Endothelial cell of hepatic sinusoid (primary cell): ENCODE measurements around the gene NOC4L.
"Not testable (repeated sequence)": the region's sequence is repeated elsewhere in the genome, so short reads cannot be mapped to it uniquely, and the experiment has no call there.

Source experiments
- in situ Hi-C: cut with HindIII; loops from 2 replicates; pipeline ENCODE4 v1.10.0; 2017; ENCODE audit warnings: low sequenced_read_pairs

Gene NOC4L

GRCh38 chr12:132194056-132194455 is 49.8 kb downstream of the NOC4L start:
- in situ Hi-C loops: loop anchor here (5.0 kb wide), 1 partner anchor 88 kb away; no protein-coding TSS in a partner anchor

- in situ Hi-C loops: loop anchor here (5.0 kb wide), 1 partner anchor 88 kb away; no protein-coding TSS in a partner anchor
Measured at GRCh38 chr12:132194556-132194955, 50.3 kb downstream of the NOC4L start.

- in situ Hi-C loops: not testable (repeated sequence)
Measured at GRCh38 chr12:132195242-132195641, 51.0 kb downstream of the NOC4L start.

- in situ Hi-C loops: no loop called here
Measured at GRCh38 chr12:132196038-132196872, 52.0 kb downstream of the NOC4L start.

GRCh38 chr12:132196873-132197390 is 52.7 kb downstream of the NOC4L start:
- in situ Hi-C loops: no loop called here

- in situ Hi-C loops: no loop called here
Measured at GRCh38 chr12:132197581-132198354, 53.5 kb downstream of the NOC4L start.

GRCh38 chr12:132199101-132199500 is 54.8 kb downstream of the NOC4L start:
- in situ Hi-C loops: no loop called here

- in situ Hi-C loops: no loop called here
Measured at GRCh38 chr12:132199526-132200319, 55.5 kb downstream of the NOC4L start.

GRCh38 chr12:132200800-132201199 is 56.5 kb downstream of the NOC4L start:
- in situ Hi-C loops: no loop called here

GRCh38 chr12:132201391-132202120 is 57.3 kb downstream of the NOC4L start:
- in situ Hi-C loops: no loop called here
